Gastroesophageal sphincter (tissue), 3 donors: Measurements from ENCODE around the gene CAPSL.

Experiments
- CTCF ChIP-seq, 4 experiments: fragments of 200-600 bp in 2 of 4; fragments of 450-650 bp in 2 of 4; sonication (generic) in 1 of 4; IDR thresholded peaks; one replicate each; pipeline ENCODE4 v1.5.1; 2017 to 2019; ENCODE audit warnings: antibody characterized with exemption in 4 of 4, mild to moderate bottlenecking in 2 of 4, moderate library complexity in 2 of 4
- EP300 ChIP-seq: sonication (generic); formaldehyde crosslinking; IDR thresholded peaks from one replicate; pipeline ENCODE4 v1.6.1; 2017; ENCODE audit warnings: antibody characterized with exemption, mild to moderate bottlenecking
- POLR2A ChIP-seq, 2 donors: fragments of 450-650 bp; IDR thresholded peaks; one replicate each; pipeline ENCODE4 v1.6.1; 2017; ENCODE audit warnings: antibody characterized with exemption in 2 of 2, mild to moderate bottlenecking in 2 of 2, moderate library complexity in 1 of 2
- POLR2AphosphoS5 ChIP-seq: sonication (generic); formaldehyde crosslinking; IDR thresholded peaks from one replicate; pipeline ENCODE4 v1.6.1; 2017; ENCODE audit warnings: antibody characterized with exemption

- no peak for TF ChIP-seq POLR2AphosphoS5
- no peak for TF ChIP-seq CTCF (IDR thresholded peaks at IDR 0.05)
- TF ChIP-seq POLR2A (IDR thresholded peaks at IDR 0.05) = no peak
- no peak for TF ChIP-seq EP300
Measured at GRCh38 chr5:35894131-35894530, 44.3 kb downstream of the CAPSL start.
